Measurements from ENCODE around the gene BAIAP2.

Gene BAIAP2

GRCh38 chr17:81069135-81069645 lies 34.2 kb downstream of the BAIAP2 start:
- no peak for DNase-seq (ENCODE audit: low read depth in 2 of 2)
- no peak overlapping the region for H3K4me3 ChIP-seq (replicated peaks in 1 of 2; ENCODE audit: low read depth in 2 of 2, low read length in 2 of 2)
- no peak for TF ChIP-seq CTCF (IDR thresholded peaks at IDR 0.05; ENCODE audit: low read depth, low read length)

- DNase-seq (ENCODE audit: low read depth in 2 of 2), result no peak
- H3K4me3 ChIP-seq (replicated peaks in 1 of 2; ENCODE audit: low read depth in 2 of 2, low read length in 2 of 2), result no peak overlapping the region
- TF ChIP-seq CTCF (IDR thresholded peaks at IDR 0.05; ENCODE audit: low read depth, low read length), result no peak
Observed at GRCh38 chr17:81070541-81071246, 35.7 kb downstream of the BAIAP2 start.

- TF ChIP-seq CTCF (IDR thresholded peaks at IDR 0.05; ENCODE audit: low read depth, low read length), result no peak
- no peak for DNase-seq (ENCODE audit: low read depth in 2 of 2)
- no peak overlapping the region for H3K4me3 ChIP-seq (replicated peaks in 1 of 2; ENCODE audit: low read depth in 2 of 2, low read length in 2 of 2)
Observed at GRCh38 chr17:81071761-81072741, 37.1 kb downstream of the BAIAP2 start.

- TF ChIP-seq CTCF (IDR thresholded peaks at IDR 0.05; ENCODE audit: low read depth, low read length), result no peak
- no peak for DNase-seq (ENCODE audit: low read depth in 2 of 2)
- no peak overlapping the region for H3K4me3 ChIP-seq (replicated peaks in 1 of 2; ENCODE audit: low read depth in 2 of 2, low read length in 2 of 2)
Observed at GRCh38 chr17:81073967-81074839, 39.3 kb downstream of the BAIAP2 start.

- DNase-seq (ENCODE audit: low read depth in 2 of 2), result no peak
- no peak for TF ChIP-seq CTCF (IDR thresholded peaks at IDR 0.05; ENCODE audit: low read depth, low read length)
- H3K4me3 ChIP-seq (replicated peaks in 1 of 2; ENCODE audit: low read depth in 2 of 2, low read length in 2 of 2), result no peak overlapping the region
Observed at GRCh38 chr17:81074875-81075274, 39.9 kb downstream of the BAIAP2 start.

- DNase-seq (ENCODE audit: low read depth in 2 of 2), result no peak
- TF ChIP-seq CTCF (IDR thresholded peaks at IDR 0.05; ENCODE audit: low read depth, low read length), result no peak
- no peak overlapping the region for H3K4me3 ChIP-seq (replicated peaks in 1 of 2; ENCODE audit: low read depth in 2 of 2, low read length in 2 of 2)
Observed at GRCh38 chr17:81075307-81075706, 40.4 kb downstream of the BAIAP2 start.
